Upper lobe of left lung (tissue), 6 donors: ENCODE measurements around the gene ULK4. TPM values are rescaled to one million over a fixed set of nuclear protein-coding genes. Genes with fewer than 3 reads are reported as not detected.
A peak's percentile ranks its signal among the peaks of the same experiment; 100 is the strongest.

ENCODE experiments used
- ATAC-seq, 2 donors: fragments of 200-7000 bp; cut with Tn5 transposase; one replicate each; pipeline ENCODE4 v1.9.1; 2022; ENCODE audit warnings: mild to moderate bottlenecking in 2 of 2, moderate library complexity in 2 of 2; ENCODE audit not compliant: low FRiP score in 2 of 2
- DNase-seq, 2 donors: peaks; one replicate each; pipeline ENCODE4 v3.0.0-alpha.2; 2019 to 2020
- H3K27ac ChIP-seq, 4 donors: fragments of 200-600 bp; sonication (generic); one replicate each; pipeline ENCODE4 v1.5.1; 2016 to 2019
- H3K27me3 ChIP-seq, 4 donors: fragments of 200-600 bp; sonication (generic); one replicate each; pipeline ENCODE4 v1.5.1; 2017 to 2019
- H3K36me3 ChIP-seq, 4 donors: fragments of 200-600 bp; sonication (generic); one replicate each; pipeline ENCODE4 v1.5.1; 2016 to 2019
- H3K4me1 ChIP-seq, 4 donors: fragments of 200-600 bp; sonication (generic); one replicate each; pipeline ENCODE4 v1.5.1; 2018 to 2019
- H3K4me3 ChIP-seq, 4 donors: fragments of 200-600 bp; sonication (generic); one replicate each; pipeline ENCODE4 v1.5.1; 2017 to 2019; ENCODE audit warnings: mild to moderate bottlenecking in 2 of 4, moderate library complexity in 1 of 4
- H3K9me3 ChIP-seq, 4 donors: fragments of 200-600 bp; sonication (generic); one replicate each; pipeline ENCODE4 v1.5.1; 2018 to 2019
- CTCF ChIP-seq, 6 experiments: fragments of 450-650 bp in 4 of 6; fragments of 200-600 bp in 2 of 6; sonication (generic) in 2 of 6; IDR thresholded peaks; one replicate each; pipeline ENCODE4 v1.5.1; 2016 to 2019; ENCODE audit warnings: antibody characterized with exemption in 6 of 6
- EP300 ChIP-seq, 4 donors: sonication (generic); formaldehyde crosslinking; IDR thresholded peaks; one replicate each; pipeline ENCODE4 v1.5.1; 2017; ENCODE audit warnings: antibody characterized with exemption in 4 of 4, control low read depth in 2 of 4
- POLR2A ChIP-seq, 4 donors: fragments of 450-650 bp; IDR thresholded peaks; one replicate each; pipeline ENCODE4 v1.5.1; 2016 to 2017; ENCODE audit warnings: antibody characterized with exemption in 4 of 4, mild to moderate bottlenecking in 2 of 4
- POLR2AphosphoS5 ChIP-seq, 2 donors: sonication (generic); formaldehyde crosslinking; IDR thresholded peaks; one replicate each; pipeline ENCODE4 v1.5.1; 2017; ENCODE audit warnings: antibody characterized with exemption in 2 of 2
- WGBS, 2 donors: methylation state at CpG; one replicate each; pipeline ENCODE4 v1.1.5; 2017 to 2018; 5-methylcytosine and 5-hydroxymethylcytosine counted together
- total RNA-seq, 6 donors: library from RNA; depleted of rRNA in 4 of 6; stranded (reverse); fragments of >200 nt in 4 of 6; gene quantifications; one replicate each; pipeline versions ENCODE4 v1.1.0 to v1.2.1, GENCODE V29; 2016 to 2021
- donor health status: DM: no; HTN: no; CAD: no; lungs with moderate emphysema.
- donor health status: DM: no; HTN: yes; CAD: no; lungs with severe emphysema.

ULK4 gene
- total RNA-seq, 6 donors from 2014 or later, result 9.4 to 76.5 (median 28.1) TPM

GRCh38 chr3:41317298-41317697, 644.6 kb downstream of the ULK4 start:
- Histone ChIP-seq H3K4me1 (no peaks in the 10 kb centered on the region), H3K36me3 (no peaks in the 10 kb centered on the region), H3K27me3 (no peaks in the 10 kb centered on the region), H3K9me3 (no peaks in the 10 kb centered on the region), H3K4me3 (no peak overlapping the region), H3K27ac (no peak overlapping the region)
- no peak for ATAC-seq
- TF ChIP-seq EP300 (IDR thresholded peaks at IDR 0.05), result no peak
- no peak for TF ChIP-seq POLR2AphosphoS5 (IDR thresholded peaks at IDR 0.05)
- WGBS, 2 donors, result 96% methylated on average over 6 of the region's 6 CpGs
- DNase-seq, result peak in 1 of 2 donors; percentile 37

GRCh38 chr3:41315126-41315525, 646.8 kb downstream of the ULK4 start:
- H3K4me1 ChIP-seq, result no peaks in the 10 kb centered on the region
- no peaks in the 10 kb centered on the region for H3K36me3 ChIP-seq
- H3K27me3 ChIP-seq, result no peaks in the 10 kb centered on the region
- ATAC-seq (no peak), DNase-seq (no peak)
- TF ChIP-seq CTCF (IDR thresholded peaks at IDR 0.05), result no peak
- TF ChIP-seq POLR2A (IDR thresholded peaks at IDR 0.05), result no peak
- no peak for TF ChIP-seq POLR2AphosphoS5 (IDR thresholded peaks at IDR 0.05)
- no peak for TF ChIP-seq EP300 (IDR thresholded peaks at IDR 0.05)
- WGBS, 2 donors, result 98 to 100% methylated on average over 2 of the region's 2 CpGs
- H3K9me3 ChIP-seq, result no peaks in the 10 kb centered on the region
- H3K4me3 ChIP-seq, result no peak overlapping the region
- no peak overlapping the region for H3K27ac ChIP-seq

- DNase-seq, result no peak
- H3K36me3 ChIP-seq, result no peaks in the 10 kb centered on the region
- H3K27me3 ChIP-seq, result no peaks in the 10 kb centered on the region
- 89 to 98% methylated on average over 2 of the region's 2 CpGs for whole genome bisulfite sequencing, 2 donors
- no peak overlapping the region for H3K4me3 ChIP-seq
- peaks cover 0 to 2% (median 0%) of the 10 kb centered on the region in 4 donors for H3K4me1 ChIP-seq
- H3K27ac ChIP-seq, result no peak overlapping the region
- ATAC-seq, result no peak
- no peak for TF ChIP-seq POLR2AphosphoS5 (IDR thresholded peaks at IDR 0.05)
- TF ChIP-seq CTCF (IDR thresholded peaks at IDR 0.05), result no peak
- no peak for TF ChIP-seq EP300 (IDR thresholded peaks at IDR 0.05)
- TF ChIP-seq POLR2A (IDR thresholded peaks at IDR 0.05), result no peak
- H3K9me3 ChIP-seq, result no peaks in the 10 kb centered on the region
These were observed 653.8 kb downstream of the ULK4 start for GRCh38 chr3:41308119-41308518.

GRCh38 chr3:41307065-41307464, 654.8 kb downstream of the ULK4 start:
- ATAC-seq, result no peak
- H3K27ac ChIP-seq, result no peak overlapping the region

DNA sequence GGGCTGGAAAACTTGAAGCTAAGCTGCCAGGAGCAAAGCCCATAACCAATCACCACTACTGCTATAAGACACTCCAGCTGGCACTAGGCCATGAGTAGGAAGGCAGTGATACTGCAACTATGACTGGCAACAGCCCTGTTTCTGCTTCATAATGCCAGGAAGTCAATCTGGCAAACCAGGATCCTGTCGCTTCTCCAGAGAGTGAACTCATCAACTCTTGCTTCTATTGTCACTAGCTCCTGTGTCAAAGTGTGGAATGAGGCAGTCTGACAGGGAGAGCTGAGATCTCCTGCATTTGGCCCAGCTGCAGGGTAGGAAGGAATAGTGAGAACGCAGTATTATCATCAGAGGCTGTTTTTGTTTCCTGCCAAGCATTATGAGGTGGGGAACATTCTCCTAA, 657.3 kb downstream of the ULK4 start:
- DNase-seq, result no peak
- Histone ChIP-seq H3K9me3 (no peaks in the 10 kb centered on the region), H3K27me3 (no peaks in the 10 kb centered on the region), H3K4me3 (no peak overlapping the region), H3K4me1 (peaks cover 0 to 2% (median 0%) of the 10 kb centered on the region in 4 donors), H3K36me3 (no peaks in the 10 kb centered on the region), H3K27ac (no peak overlapping the region)
- no peak for TF ChIP-seq POLR2AphosphoS5 (IDR thresholded peaks at IDR 0.05)
- no peak for TF ChIP-seq CTCF (IDR thresholded peaks at IDR 0.05)
- no peak for TF ChIP-seq POLR2A (IDR thresholded peaks at IDR 0.05)
- no peak for TF ChIP-seq EP300 (IDR thresholded peaks at IDR 0.05)
- ATAC-seq, result no peak
- WGBS, 2 donors, result 20 to 62% methylated on average over 2 of the region's 2 CpGs

More at GRCh38 chr3:41307065-41307464, 654.8 kb downstream of the ULK4 start:
- no peaks in the 10 kb centered on the region for H3K9me3 ChIP-seq
- peaks cover 0 to 2% (median 0%) of the 10 kb centered on the region in 4 donors for H3K4me1 ChIP-seq
- no peaks in the 10 kb centered on the region for H3K27me3 ChIP-seq
- TF ChIP-seq EP300 (IDR thresholded peaks at IDR 0.05), result no peak
- TF ChIP-seq POLR2A (IDR thresholded peaks at IDR 0.05), result no peak
- no peak for TF ChIP-seq POLR2AphosphoS5 (IDR thresholded peaks at IDR 0.05)
- TF ChIP-seq CTCF (IDR thresholded peaks at IDR 0.05), result no peak
- 70 to 90% methylated on average over 2 of the region's 2 CpGs for WGBS, 2 donors
- no peak for DNase-seq
- no peaks in the 10 kb centered on the region for H3K36me3 ChIP-seq
- no peak overlapping the region for H3K4me3 ChIP-seq
